Natural killer cell (primary cell): ENCODE measurements around the gene SFMBT1. TPM values are rescaled to one million over a fixed set of nuclear protein-coding genes. Genes with fewer than 3 reads are reported as not detected.

ENCODE experiments used
- ATAC-seq, 3 donors: fragments of 150-1000 bp in 2 of 3; fragments of 200-7000 bp in 1 of 3; cut with Tn5 transposase; 1 replicate in 1 of 3; 2 replicates in 2 of 3; pipeline ENCODE4 v1.10.0; 2021; ENCODE audit warnings: mild to moderate bottlenecking in 2 of 3, moderate library complexity in 2 of 3
- DNase-seq, 2 donors: peaks; one replicate each; pipeline versions ENCODE4 v3.0.0 to v3.0.0-alpha.2; 2013 to 2021; ENCODE audit warnings: mixed read lengths in 1 of 2
- H3K27ac ChIP-seq: one replicate; pipeline ENCODE4 v1.5.1; 2013; ENCODE audit warnings: mild to moderate bottlenecking, low read length
- H3K27me3 ChIP-seq: one replicate; pipeline ENCODE4 v1.6.1; 2013; ENCODE audit warnings: low read length; ENCODE audit not compliant: control insufficient read depth, insufficient read depth
- H3K36me3 ChIP-seq: one replicate; pipeline ENCODE4 v1.6.1; 2013; ENCODE audit warnings: low read length; ENCODE audit not compliant: control insufficient read depth, insufficient read depth
- H3K4me1 ChIP-seq: one replicate; pipeline ENCODE4 v1.6.1; 2013; ENCODE audit warnings: low read length; ENCODE audit not compliant: control insufficient read depth, insufficient read depth
- H3K4me3 ChIP-seq: one replicate; pipeline ENCODE4 v1.5.1; 2013; ENCODE audit warnings: low read length
- H3K9me3 ChIP-seq: one replicate; pipeline ENCODE4 v1.6.1; 2013; ENCODE audit warnings: low read length; ENCODE audit not compliant: control insufficient read depth, insufficient read depth
- H3K27ac Mint-ChIP-seq, 2 donors: one replicate each; pipeline ENCODE4 v1.8.0; 2022; ENCODE audit warnings: mild to moderate bottlenecking in 2 of 2, mixed read lengths in 2 of 2, moderate library complexity in 1 of 2
- H3K27me3 Mint-ChIP-seq, 2 donors: one replicate each; pipeline ENCODE4 v1.8.0; 2022; ENCODE audit warnings: low read depth in 2 of 2, mixed read lengths in 2 of 2
- H3K36me3 Mint-ChIP-seq: one replicate; pipeline ENCODE4 v1.8.0; 2022; ENCODE audit warnings: mixed read lengths
- H3K4me1 Mint-ChIP-seq, 2 donors: one replicate each; pipeline ENCODE4 v1.8.0; 2022; ENCODE audit warnings: mixed read lengths in 2 of 2
- H3K4me3 Mint-ChIP-seq: one replicate; pipeline ENCODE4 v1.8.0; 2022; ENCODE audit warnings: mild to moderate bottlenecking, moderate library complexity, mixed read lengths
- H3K9me3 Mint-ChIP-seq, 2 donors: one replicate each; pipeline ENCODE4 v1.8.0; 2022; ENCODE audit warnings: mixed read lengths in 2 of 2
- CTCF ChIP-seq: fragments of 200-600 bp; IDR thresholded peaks from one replicate; pipeline ENCODE4 v1.8.0; 2022; ENCODE audit warnings: antibody characterized with exemption
- WGBS: methylation state at CpG from one replicate; pipeline ENCODE4 v1.1.7; 2013; ENCODE audit warnings: missing lambda C conversion rate; ENCODE audit not compliant: insufficient coverage; 5-methylcytosine and 5-hydroxymethylcytosine counted together
- intact Hi-C: fragments of 100-400 bp; cut with micrococcal nuclease; formaldehyde crosslinking; loops from one replicate; pipeline ENCODE4 v1.14.2; 2022
- total RNA-seq, 4 donors: library from RNA; stranded (reverse); fragments of 120-200 nt in 1 of 4; gene quantifications; one replicate each; pipeline versions ENCODE4 v1.2.3 to v1.2.4, GENCODE V29; 2013 to 2022

Gene SFMBT1
- total RNA-seq, 3 donors from 2014 or later (not counting 1 experiment from before 2014, with no cell fraction given) = 20.2 to 22.3 (median 22.2) TPM

DNA sequence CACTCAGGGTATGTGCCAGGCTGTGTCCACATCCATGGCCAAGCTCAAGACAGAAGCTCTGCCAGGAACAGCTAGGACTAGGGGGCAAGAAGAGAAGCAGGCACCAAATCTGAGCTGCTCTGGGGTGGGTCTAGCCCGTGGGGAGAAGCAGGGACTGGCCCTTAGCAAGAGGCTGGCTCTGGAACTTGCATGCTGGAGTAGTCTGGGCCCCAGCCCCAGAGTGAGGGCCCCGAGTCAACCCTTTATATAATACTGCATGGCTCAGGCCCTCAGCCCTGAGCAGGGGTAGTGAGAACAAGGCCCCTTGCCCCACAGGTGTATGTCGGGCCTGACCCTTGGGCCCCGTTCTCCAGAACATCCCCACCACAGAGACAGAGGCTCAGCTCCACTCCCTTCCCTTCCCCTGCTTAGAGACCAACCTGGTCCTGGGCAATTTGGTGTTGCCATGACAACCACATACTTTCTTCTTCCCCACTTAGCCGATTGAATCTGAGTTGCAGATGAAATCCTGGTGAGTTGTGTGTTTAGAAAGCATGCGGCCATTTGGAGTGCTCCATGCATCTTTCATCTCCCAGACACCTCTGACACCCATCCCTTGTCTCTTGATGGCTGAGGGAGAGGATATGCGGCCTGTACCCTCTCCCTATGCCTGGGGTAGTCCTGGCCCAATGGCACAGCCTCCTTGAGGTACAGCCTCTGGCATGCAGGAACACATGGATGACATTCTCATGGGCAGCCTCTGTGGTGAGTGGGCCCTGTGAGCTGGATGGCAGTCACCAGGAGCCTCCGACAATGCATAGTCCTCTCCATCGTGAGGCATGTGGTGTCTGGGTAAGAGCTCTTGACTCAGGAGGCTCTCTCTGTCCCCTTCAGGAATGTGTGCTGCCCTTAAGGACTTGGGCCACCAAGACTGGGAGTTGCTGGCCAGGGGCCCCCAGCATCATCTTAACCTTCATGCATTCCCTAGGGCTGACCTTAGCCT is 29.2 kb upstream of the SFMBT1 start:
- H3K36me3 Mint-ChIP-seq = no peaks in the 10 kb centered on the region
- H3K4me3 Mint-ChIP-seq = peak overlapping the region; percentile 60
- no peaks in the 10 kb centered on the region for H3K27me3 Mint-ChIP-seq
- Histone ChIP-seq H3K9me3 (no peaks in the 10 kb centered on the region), H3K27me3 (no peaks in the 10 kb centered on the region), H3K27ac (no peak overlapping the region), H3K4me3 (no peak overlapping the region), H3K4me1 (peaks cover 25% of the 10 kb centered on the region), H3K36me3 (no peaks in the 10 kb centered on the region)
- peak overlapping the region; percentile 92 to 96 for H3K27ac Mint-ChIP-seq
- intact Hi-C loops = loop anchor here (5.0 kb wide), 1 partner anchor 143 kb away; no protein-coding TSS in a partner anchor
- no peak for TF ChIP-seq CTCF
- 96% methylated on average over 7 of the region's 9 CpGs for WGBS
- peaks cover 14 to 29% of the 10 kb centered on the region in 2 donors for H3K4me1 Mint-ChIP-seq
- H3K9me3 Mint-ChIP-seq = no peaks in the 10 kb centered on the region
- ATAC-seq (no peak), DNase-seq (no peak)

DNA sequence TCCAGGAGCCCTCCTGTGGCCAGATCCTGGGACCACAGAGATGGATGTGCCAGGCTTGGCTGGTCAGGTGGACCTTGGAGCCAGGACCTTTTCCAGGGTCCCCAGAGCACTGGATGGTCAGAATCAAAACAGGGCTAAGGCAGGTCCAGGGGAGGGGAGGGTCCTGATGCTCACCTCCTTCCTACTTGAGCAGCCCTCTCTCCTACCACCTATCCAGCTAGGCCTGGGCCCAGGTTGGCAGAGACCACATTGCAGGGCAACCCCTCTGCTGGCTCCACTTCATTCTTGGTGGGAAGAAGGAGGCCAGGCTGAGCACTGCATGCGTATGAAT is 28.5 kb upstream of the SFMBT1 start:
- no peak overlapping the region for H3K27ac ChIP-seq
- no peaks in the 10 kb centered on the region for H3K36me3 ChIP-seq
- no peak for TF ChIP-seq CTCF
- Mint-ChIP-seq H3K36me3 (no peaks in the 10 kb centered on the region), H3K27me3 (peaks cover 0 to under 1% of the 10 kb centered on the region in 2 donors), H3K9me3 (no peaks in the 10 kb centered on the region), H3K4me3 (peak overlapping the region; percentile 60), H3K27ac (peak overlapping the region; percentile 92 to 96), H3K4me1 (peaks cover 14 to 29% of the 10 kb centered on the region in 2 donors)
- H3K4me1 ChIP-seq = peaks cover 25% of the 10 kb centered on the region
- WGBS = 91% methylated on average over 1 of the region's 1 CpG
- no peak overlapping the region for H3K4me3 ChIP-seq
- no peaks in the 10 kb centered on the region for H3K9me3 ChIP-seq
- intact Hi-C loops = loop anchor here (5.0 kb wide), 1 partner anchor 142 kb away; no protein-coding TSS in a partner anchor
- ATAC-seq (no peak), DNase-seq (no peak)
- no peaks in the 10 kb centered on the region for H3K27me3 ChIP-seq

GRCh38 chr3:53073553-53074365 is 27.9 kb upstream of the SFMBT1 start:
- peak overlapping the region; percentile 95 for H3K4me3 Mint-ChIP-seq

More at GRCh38 chr3:53073553-53074365, 27.9 kb upstream of the SFMBT1 start:
- H3K4me1 Mint-ChIP-seq = peaks cover 14 to 29% of the 10 kb centered on the region in 2 donors
- intact Hi-C loops = loop anchor here (2.0 to 5.0 kb wide), 2 partner anchors 141 to 223 kb away; no protein-coding TSS in a partner anchor
- Histone ChIP-seq H3K36me3 (no peaks in the 10 kb centered on the region), H3K27me3 (no peaks in the 10 kb centered on the region), H3K4me3 (peak overlapping the region; percentile 81), H3K4me1 (peaks cover 25% of the 10 kb centered on the region), H3K9me3 (no peaks in the 10 kb centered on the region), H3K27ac (peak overlapping the region; percentile 84)
- peaks cover 0 to 3% of the 10 kb centered on the region in 2 donors for H3K27me3 Mint-ChIP-seq
- H3K9me3 Mint-ChIP-seq = no peaks in the 10 kb centered on the region
- TF ChIP-seq CTCF = no peak
- ATAC-seq = no peak
- no peak for DNase-seq
- no peaks in the 10 kb centered on the region for H3K36me3 Mint-ChIP-seq
- peak overlapping the region; percentile 92 to 96 for H3K27ac Mint-ChIP-seq
- WGBS = 85% methylated on average over 17 of the region's 17 CpGs
